Glomerular visceral epithelial cell (primary cell): ENCODE results near the gene AMH.
"Not testable (repeated sequence)": the region's sequence is repeated elsewhere in the genome, so short reads cannot be mapped to it uniquely, and the experiment has no call there.

Experiments used
- DNase-seq: peaks from one replicate; pipeline ENCODE4 v3.0.0-alpha.2; 2016; ENCODE audit errors: extremely low spot score

AMH gene

DNA sequence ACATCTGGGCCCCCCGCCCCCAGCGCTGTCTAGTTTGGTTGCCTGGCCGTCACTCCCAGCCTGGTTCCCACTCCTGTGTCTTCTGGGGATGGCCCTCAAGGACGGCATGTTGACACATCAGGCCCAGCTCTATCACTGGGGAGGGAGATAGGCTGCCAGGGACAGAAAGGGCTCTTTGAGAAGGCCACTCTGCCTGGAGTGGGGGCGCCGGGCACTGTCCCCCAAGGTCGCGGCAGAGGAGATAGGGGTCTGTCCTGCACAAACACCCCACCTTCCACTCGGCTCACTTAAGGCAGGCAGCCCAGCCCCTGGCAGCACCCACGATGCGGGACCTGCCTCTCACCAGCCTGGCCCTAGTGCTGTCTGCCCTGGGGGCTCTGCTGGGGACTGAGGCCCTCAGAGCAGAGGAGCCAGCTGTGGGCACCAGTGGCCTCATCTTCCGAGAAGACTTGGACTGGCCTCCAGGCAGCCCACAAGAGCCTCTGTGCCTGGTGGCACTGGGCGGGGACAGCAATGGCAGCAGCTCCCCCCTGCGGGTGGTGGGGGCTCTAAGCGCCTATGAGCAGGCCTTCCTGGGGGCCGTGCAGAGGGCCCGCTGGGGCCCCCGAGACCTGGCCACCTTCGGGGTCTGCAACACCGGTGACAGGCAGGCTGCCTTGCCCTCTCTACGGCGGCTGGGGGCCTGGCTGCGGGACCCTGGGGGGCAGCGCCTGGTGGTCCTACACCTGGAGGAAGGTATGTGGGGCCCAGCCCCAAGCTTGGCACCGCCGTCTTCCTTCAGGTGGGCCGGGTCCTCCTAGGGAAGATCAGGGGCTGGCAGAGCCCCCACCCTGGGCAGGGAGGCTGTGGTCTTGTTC is at the start of gene AMH:
AMH (plus strand) TSS at position 314 of the 857 bp plus-strand sequence; CDS start at position 324, 10 bp downstream.
- no peak for DNase-seq

DNA sequence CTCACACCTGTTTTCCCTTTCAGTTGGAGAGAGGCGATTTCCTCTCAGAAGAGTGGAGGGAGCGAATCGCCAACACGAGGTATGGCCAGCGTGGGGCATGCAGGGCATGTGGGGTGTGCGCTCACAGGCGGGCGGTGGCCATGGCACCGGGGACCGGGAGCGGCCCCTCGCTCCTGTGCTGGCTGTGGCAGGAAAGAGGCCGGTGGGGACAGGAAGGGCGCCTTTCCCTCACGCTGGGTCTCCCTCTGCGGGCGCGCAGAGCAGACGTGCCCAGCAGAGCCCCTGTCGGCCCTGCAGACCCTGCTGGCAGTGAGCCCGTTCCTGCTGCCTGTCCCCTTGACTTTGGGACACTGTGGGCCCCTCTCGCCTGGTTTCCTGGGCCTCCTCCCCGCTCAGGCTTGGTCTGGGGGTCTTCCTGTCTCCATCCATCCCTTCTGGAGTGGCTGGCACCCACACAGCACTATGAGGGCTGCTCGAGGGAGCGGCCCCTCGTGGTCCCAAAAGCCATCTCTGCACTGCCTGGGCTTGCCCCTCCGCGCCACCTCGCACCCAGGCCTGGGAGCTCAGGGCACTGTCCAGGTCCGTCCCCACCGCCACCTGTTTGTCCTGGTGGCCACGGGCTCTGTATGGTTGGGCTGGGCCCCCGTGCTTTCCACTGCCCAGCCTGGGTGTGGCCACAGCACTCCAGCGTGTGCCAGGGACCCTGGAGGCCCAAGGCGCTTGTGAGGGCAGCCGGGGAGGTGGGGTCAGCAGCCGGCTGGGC is 49.1 kb upstream of the AMH start:
- no peak for DNase-seq

DNA sequence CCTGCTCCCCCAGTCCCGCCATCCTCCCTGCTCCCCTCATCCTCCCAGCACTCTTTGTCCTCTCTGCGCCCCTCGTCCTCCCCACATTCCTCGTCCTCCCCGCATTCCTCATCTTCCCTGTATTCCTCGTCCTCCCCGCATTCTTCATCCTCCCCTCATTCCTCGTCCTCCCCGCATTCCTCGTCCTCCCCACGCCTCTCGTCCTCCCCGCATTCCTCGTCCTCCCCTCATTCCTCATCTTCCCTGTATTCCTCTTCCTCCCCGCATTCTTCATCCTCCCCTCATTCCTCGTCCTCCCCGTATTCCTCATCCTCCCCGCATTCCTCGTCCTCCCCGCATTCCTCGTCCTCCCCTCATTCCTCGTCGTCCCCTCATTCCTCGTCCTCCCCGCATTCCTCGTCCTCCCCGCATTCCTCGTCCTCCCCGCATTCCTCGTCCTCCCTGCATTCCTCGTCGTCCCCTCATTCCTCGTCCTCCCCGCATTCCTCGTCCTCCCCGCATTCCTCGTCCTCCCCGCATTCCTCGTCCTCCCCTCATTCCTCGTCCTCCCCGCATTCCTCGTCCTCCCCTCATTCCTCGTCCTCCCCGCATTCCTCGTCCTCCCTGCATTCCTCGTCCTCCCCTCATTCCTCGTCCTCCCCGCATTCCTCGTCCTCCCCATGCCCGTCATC is 48.4 kb upstream of the AMH start:
- not testable (repeated sequence) for DNase-seq

DNA sequence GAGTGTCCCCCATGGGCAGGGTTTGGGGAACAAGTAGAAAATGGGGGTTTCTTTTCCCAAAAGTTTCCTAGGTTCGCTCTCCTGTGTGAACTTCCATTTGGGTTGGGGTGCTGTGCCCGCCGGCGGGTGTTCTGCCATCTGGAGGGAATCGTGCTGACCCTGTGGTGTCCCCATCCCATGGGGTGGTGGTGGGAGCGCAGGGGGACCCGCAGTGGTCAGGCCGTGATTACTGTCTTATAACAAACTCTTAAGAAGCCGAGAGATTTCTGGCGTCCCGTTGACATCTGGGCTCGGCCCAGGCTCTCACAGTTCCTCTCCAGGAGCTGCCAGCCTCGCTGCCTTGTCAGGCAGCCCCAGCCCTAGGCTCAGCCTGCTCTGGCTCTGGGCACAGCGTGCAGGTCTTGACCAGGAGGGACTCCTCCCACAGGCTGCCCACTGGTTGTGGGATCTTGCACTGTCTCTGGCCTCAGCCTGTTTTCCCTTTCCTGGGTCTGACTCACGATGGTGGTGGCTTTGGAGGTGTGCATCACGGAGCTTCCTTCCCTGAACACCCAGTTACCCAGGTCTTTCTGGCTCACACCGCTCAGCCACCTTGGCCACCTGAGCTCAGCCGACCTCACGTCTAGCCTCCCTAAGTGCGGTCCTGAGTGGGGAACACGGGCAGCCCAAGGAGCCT is 47.5 kb upstream of the AMH start:
- no peak for DNase-seq

DNA sequence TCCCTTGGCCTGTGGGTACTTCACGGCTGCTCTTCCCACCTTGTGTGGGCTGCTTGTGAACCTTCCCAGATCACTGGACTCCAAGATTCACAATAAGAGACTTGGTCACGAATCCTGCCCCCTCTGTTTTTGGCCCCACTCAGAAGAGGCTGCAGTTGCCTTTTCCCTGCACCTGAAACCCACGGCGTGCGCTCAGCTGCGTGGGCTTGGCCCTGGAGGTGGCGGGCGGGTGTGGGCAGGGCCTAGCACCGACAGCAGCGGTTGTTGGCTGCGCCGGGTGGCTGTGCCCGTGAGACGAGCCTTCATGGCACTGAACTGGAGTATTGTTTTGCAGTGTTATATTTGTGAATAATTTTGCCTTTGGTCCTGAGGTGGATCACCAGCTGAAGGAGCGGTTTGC is 46.8 kb upstream of the AMH start:
- DNase-seq, result no peak

DNA sequence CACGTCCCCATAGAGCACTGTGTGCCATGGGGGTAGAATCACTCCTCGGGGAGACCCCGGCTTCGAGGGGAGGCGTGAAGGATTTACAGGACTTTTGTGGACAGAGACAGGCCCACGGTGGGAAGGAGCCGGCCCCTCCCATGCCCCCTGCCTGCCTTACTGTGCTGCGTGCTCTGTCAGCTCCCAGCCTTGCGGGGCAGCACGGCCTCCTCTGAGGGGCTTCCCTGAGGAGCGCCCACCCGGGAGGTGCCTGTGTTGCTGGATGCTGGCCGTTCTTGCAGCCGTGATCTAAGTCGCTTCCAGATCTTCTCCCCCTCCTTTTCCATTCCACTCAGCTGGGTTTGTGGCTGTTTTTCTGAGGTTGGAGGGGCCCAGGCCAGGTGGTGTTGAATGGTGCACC is 42.1 kb upstream of the AMH start:
- no peak for DNase-seq

DNA sequence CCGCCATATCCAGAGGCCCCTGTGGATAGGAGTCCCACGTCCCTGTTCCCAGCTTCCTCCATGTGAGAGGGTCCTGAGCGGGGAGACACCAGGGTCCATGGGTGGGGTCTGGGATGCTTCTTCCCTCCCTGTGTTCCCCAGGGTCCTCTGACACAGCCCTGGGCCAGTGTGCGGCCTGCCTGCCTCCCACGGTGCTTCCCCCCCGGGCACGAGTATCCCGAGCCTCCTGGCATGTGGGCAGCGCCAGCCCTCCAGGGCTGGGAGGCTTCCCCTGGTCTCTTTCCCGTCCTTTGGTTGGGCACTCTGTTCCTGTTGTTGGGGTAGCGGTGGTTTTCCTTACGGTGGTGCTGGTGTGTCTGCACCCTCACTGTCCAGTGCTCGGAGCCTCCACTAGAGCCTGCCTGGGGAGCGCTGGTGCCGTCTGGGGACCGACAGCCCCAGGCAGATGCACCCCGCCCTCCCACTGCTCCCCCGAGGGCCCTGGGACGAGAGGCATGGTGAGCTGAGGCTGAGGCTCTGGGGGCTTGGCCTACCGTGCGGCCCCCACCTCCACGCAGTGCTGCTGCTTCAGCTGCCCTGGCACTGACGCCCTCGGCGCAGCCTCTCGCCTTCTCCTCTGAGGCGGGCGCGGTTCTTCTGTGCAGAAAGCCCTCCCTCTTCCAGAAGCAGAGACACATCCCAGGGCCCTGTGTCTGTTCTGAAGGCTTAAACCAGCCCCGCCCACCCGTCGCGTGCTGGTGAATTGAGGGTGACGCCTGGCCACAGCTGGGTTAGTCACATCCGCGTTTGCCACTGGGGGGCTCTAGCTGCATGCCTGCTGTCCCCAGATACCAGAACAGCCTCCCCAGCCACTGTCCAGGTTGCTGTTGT is 40.9 kb upstream of the AMH start:
- no peak for DNase-seq

DNA sequence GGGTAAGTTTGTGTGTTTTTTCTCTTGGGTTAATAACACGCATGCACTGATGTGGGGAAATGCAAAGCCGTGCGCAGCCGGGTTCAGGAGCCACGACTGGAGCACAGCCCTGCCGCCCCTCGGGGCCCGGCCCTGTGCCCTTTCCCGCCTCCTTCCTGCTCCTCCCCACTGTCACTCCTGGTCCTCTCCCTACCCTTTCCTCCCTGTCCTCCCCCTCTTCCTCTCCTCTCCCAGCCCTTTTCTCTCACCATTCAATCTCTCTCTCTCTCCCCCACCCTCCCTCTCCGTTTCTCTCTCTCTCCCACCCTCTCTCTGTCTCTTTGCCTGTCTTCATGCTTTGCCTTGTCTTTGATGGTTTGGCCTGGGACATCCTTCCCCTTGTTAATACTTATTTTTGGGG is 40.1 kb upstream of the AMH start:
- DNase-seq, result no peak

DNA sequence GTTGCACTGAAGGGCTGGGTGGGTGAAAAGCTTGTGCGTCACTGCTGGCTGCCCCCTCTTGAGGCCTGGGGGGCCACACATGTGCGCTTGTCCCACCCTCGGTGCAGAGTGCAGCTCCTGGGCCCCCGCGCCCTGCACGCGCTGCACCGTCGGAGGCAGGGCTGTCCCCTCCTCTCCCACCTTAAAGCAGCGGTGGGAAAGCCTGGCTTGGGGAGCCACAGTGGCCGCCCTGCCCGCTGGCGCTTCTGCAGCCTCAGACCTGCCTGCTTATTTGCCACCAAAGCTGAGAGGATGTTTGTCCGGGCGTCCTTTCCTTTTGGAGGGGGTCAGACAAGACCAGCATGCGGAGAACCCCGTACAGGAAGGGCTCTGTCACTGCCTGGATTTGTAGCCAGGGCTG is 39.7 kb upstream of the AMH start:
- DNase-seq, result no peak

DNA sequence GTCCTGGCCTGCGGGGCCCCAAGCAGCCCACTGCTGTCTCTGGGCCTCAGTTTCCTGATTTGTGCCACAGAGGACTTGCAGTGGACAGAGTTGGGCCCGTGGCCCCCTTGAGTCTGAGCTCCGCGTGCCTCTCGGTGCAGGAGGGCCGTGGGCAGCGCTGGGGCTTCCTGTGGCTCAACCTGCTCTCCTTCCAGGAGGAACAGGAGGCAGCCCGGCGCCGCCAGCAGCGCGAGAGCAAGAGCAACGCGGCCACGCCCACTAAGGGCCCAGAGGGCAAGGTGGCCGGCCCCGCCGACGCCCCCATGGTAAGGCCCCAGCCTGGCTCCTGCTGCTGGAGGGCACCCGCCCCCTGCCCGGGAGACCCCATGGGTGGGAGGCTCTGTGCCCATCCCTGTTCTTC is 38.9 kb upstream of the AMH start:
- no peak for DNase-seq

DNA sequence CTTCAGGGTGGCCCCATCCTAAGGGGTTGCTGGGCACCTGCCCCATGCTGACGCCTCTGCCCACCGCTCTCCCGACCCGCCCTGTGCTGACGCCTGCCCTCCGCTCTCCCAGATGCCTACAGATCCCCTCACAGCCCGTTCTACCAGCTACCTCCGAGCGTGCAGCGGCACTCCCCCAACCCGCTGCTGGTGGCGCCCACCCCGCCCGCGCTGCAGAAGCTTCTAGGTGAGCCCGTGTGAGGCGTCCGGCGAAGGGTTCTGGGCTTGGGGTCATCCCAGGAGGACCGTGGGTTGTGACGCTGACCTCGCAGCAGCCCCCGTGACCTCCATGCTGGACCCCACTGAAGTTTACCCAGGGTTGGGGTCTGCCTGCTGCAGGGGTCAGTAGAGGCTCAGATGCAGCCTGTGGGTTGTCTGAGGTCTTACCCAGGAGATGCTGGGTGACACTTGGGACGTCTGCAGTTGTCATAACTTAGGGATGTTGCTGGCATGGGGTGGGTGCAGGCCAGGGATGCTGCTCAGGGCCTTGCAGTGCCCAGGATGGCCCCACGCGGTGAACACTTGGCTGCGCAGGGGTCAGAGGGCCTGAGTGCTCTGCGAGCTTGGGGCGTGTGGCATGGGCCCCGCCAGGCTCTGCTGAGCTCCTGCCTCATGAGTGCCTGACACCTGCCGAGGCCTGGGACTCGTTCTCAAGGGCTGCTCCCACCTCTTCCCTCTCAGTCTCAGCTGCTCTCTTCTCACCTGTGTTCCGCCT is 38.0 kb upstream of the AMH start:
- DNase-seq, result no peak

DNA sequence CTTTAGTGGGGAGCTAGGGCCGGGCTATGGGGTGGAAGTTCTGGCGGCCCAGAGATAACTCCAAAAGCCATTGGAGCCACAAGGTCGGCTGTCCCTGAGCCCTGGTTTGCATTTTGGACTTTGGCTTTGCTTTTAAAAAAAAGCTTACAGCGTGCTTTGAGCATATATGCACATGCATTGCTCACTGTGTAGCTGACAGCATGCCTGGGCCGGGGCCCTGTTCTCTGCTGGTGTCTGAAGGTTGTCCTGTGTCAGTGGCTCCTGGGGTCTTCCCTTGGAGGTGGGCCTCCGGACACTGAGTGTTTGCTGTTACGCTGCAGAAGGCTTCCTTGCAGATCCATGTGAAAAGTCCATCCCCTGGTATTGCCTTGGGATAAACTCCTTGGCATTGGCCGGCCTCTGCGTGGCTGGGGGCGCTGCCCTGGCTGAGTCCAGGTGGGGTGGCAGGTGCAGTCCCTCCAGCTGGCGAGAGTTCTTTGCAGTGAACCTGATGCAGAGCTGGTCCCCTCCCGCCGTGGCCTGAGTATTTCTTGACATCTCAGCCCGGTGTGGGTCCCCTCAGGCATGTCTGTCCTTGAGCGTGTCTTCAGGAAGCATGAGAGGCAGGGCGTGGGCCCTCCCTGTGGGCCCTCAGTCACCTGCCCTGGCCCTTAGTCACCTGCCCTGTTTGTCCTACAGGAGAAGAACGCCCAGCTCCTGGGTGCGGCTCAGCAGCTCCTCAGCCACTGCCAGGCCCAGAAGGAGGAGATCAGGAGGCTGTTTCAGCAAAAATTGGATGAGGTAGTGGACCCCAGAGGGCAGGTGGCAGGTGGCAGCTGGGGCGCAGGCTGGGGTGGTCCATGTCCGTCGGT is 36.0 kb upstream of the AMH start:
- DNase-seq, result no peak

DNA sequence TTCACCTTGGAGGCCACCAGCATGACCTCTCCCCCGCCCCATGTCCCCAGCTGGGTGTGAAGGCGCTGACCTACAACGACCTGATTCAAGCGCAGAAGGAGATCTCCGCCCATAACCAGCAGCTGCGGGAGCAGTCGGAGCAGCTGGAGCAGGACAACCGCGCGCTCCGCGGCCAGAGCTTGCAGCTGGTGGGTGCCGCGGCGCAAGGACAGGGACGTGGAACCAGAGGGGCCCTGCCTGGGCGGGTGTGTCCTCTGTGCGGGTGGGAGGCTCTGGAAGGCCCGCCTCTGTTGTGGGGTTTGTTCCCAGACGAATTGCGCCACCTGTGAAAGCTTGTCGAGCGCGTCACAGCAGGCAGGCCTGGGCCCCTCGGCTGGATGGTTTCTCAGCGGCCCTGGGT is 35.3 kb upstream of the AMH start:
- DNase-seq, result no peak

DNA sequence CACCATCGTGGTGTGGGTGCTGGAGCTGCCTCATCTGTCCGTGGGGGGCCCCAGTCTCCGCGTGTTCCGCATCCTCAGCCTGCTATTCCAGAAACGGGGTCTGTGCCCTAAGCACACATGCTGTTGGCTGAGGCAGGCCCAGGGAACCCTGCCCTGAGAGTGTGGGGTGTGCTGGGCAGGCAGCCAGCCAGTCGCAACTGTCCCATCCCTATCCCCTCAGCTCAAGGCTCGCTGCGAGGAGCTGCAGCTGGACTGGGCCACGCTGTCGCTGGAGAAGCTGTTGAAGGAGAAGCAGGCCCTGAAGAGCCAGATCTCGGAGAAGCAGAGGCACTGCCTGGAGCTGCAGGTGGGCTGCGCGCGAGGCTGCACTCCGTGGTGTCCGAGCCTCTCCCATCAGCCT is 34.9 kb upstream of the AMH start:
- no peak for DNase-seq

DNA sequence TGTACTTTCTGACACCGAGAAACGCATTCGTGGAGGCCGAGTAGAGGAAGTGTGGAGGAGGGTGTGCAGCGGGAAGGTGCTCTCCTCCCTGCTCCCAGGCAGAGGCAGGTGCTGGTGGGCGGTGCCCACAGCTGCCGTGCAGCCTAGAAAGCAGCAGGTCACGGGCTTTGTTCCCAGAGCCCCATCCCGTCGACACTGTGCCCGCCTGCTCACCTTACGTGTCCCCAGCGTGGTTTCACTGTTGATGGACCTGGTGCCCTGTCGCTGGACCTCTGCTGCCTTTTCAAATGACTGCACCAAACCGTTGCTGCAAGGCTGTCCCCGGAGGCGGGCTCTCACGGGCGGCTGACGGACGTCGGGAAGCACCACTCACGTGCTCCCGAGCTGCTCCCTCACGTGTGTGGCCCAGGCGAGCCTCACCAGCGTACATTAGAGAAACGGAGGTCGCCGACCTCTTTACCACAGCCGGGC is 33.8 kb upstream of the AMH start:
- no peak for DNase-seq

DNA sequence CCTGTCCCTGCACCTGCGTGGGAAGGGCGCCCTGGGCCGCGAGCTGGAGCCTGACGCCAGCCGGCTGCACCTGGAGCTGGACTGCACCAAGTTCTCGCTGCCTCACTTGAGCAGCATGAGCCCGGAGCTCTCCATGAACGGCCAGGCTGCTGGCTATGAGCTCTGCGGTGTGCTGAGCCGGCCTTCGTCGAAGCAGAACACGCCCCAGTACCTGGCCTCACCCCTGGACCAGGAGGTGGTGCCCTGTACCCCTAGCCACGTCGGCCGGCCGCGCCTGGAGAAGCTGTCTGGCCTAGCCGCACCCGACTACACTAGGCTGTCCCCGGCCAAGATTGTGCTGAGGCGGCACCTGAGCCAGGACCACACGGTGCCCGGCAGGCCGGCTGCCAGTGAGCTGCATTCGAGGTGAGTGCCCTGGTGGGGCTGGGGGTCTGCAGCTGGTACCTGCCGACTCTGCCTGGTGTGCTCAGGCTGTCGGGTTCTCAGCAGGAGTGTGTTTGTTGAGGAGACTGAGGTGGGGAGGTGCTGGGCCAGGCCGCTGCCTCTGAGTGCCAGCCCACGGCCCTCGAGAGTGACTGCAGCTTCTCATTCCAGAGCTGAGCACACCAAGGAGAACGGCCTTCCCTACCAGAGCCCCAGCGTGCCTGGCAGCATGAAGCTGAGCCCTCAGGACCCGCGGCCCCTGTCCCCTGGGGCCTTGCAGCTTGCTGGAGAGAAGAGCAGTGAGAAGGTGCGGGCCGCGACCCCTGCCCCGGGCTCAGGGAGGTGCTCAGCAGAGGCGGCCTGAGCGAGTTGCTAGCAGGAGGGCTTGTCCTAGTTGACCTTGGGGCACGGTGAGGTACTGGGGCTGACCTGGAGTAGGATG is 32.5 kb upstream of the AMH start:
- DNase-seq, result no peak

DNA sequence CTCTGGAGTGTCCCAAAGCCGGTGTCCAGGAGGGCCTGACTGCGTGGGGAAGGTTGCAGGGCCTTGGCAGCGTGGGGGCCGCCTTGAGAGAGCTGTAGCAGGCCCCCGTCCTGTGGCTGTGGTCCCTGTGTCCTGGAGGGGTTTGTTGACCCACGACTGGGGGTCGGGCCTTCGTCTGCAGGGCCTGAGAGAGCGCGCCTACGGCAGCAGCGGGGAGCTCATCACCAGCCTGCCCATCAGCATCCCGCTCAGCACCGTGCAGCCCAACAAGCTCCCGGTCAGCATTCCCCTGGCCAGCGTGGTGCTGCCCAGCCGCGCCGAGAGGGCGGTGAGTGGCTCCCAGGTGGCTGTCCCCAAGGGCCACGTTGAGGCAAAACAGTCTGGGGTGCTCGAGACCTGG is 31.5 kb upstream of the AMH start:
- DNase-seq, result no peak

DNA sequence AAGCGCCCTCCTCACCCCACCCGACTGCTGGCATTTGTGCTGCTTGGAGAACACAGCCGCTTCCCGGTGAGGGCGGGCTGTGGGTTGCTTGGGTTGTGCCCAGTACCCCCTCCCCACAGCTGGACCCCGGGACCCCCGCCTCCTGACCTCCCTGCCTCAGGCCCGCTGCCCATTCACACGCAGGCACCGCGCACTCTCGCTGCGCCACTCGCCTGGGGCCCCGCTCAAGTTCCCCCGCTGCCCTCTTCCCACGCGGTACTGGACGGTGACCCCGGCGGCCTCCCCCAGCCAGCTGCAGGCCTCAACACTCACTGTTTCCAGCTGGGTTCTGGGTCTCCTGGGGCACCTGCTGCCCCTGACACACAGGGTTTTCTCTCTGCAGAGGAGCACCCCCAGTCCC is 29.4 kb upstream of the AMH start:
- no peak for DNase-seq
